KG1 (cell line): Measurements from ENCODE around the gene PEBP1.

Source experiments
- DNase-seq: peaks from one replicate; lab custom pipeline; 2025; lab: John Stamatoyannopoulos, UW

PEBP1 gene

DNA sequence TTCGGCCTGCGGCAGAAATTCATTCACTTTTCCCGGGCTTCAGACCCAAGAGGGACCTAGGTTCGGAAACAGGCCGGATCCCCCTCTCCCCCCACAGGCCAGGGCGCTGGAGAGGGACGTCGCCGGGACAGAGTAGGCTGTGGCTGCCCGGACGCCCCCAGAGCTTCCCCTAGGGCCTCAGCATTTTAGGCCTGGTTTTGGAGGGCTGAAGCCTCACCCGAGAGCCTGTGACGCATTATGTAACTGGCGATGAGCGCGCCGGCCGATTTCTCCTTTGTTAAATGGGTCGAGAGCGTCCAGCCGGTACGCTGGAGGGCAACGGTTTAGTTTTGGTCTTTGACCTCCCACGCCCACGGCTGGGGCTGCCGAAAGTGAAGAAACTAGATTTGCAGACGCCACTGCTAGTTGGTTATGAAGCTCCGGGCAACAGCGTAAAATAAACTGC, 657 bp downstream of the PEBP1 start:
- no peak for DNase-seq

- no peak for DNase-seq
Observed at GRCh38 chr12:118137148-118137678, 1.3 kb downstream of the PEBP1 start.

DNA sequence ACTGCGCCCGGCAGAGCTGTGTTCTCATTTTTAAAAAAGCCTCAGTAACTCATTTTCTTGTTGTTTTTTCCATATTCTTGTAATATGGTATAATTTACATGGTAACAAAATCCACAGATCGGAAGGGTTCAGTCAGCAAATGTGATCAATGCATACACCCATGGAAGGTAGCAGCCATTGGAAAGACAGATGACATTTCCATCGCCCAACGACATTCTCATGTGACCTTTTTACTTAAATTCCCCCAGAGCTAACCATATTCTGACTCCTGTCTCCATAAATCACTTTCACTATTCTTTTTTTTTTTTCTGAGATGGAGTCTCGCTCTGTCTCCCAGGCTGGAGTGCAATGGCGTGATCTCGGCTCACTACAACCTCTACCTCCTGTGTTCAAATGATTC, 4.9 kb downstream of the PEBP1 start:
- no peak for DNase-seq

DNA sequence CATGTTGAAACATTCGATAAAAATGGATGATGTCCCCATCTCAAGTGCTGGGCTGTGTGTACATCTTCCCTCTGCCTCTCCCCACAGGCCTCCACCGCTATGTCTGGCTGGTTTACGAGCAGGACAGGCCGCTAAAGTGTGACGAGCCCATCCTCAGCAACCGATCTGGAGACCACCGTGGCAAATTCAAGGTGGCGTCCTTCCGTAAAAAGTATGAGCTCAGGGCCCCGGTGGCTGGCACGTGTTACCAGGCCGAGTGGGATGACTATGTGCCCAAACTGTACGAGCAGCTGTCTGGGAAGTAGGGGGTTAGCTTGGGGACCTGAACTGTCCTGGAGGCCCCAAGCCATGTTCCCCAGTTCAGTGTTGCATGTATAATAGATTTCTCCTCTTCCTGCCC, 8.6 kb downstream of the PEBP1 start:
- DNase-seq: no peak

DNA sequence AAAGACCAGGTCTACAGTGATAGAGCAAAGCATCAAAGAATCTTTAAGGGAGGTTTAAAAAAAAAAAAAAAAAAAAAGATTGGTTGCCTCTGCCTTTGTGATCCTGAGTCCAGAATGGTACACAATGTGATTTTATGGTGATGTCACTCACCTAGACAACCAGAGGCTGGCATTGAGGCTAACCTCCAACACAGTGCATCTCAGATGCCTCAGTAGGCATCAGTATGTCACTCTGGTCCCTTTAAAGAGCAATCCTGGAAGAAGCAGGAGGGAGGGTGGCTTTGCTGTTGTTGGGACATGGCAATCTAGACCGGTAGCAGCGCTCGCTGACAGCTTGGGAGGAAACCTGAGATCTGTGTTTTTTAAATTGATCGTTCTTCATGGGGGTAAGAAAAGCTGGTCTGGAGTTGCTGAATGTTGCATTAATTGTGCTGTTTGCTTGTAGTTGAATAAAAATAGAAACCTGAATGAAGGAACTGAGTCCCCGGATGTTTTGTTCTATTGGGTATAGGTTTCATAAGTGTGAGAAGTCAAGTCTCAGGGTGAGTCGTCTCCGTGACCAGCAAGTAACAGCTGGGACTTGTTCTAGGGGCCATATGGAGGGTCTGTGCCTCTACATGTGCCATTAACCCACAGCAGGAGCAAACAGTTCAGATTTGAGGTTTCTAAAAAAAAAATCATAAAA, 9.3 kb downstream of the PEBP1 start:
- no peak for DNase-seq

GRCh38 chr12:118145798-118146156, 9.9 kb downstream of the PEBP1 start:
- DNase-seq: no peak

DNA sequence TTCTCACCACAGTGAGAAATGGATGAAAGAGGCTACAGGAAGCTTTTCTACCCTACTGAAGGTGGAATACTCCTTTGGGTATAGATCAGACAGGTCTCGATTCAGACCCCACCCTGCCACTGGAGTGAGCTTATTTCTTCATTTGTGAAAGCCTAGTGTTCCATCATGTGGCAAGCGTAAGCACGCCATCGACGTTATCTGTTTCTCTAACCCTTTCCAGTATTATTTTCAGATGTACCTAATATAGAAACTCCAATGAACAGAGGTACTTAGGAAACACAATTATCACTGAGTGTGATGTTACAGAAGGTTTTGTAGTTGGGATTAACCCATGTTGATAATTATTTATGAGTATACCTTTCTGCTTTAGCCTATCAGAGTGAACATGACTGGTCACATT, 12.4 kb downstream of the PEBP1 start:
- DNase-seq: no peak

DNA sequence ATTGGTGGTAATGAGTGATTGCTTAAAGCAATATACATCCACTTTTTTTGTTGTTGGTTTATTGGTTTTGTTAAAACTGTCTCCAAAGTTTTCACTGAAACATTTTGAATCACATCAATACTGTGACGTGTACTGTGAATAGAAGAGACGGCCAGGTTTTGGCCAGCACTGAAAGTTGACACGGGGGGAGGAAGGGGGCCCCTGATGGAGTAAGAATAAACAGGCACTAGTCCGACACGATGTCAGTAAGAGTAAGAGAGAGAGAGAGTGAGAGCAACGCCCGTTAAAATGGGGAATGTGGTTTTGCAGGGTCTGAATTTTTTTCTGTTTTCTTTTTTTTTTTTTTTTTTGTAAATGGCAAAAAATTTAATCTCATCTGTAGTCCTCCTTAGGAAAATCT, 14.7 kb downstream of the PEBP1 start:
- DNase-seq: no peak

DNA sequence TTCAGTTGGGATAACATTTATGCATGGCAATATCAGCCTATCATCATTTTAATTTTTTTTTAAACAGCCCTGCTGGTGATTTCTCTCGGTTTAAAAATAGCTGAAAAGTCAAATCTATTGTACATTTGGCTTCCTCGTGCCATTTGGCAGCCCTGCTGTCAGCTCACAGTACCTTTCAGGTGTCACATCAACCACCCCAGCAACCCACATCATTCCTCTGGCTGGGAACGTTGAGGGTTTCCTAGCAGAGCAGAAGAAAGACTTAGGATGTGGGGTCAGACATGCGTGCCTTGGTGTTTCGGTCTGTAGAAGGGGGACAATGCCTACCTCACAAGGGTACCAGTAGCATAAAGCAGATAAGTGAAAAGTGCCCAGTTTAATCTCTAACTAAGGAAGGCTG, 15.8 kb downstream of the PEBP1 start:
- no peak for DNase-seq

- DNase-seq: no peak
Observed at GRCh38 chr12:118160536-118160935, 24.6 kb downstream of the PEBP1 start.

GRCh38 chr12:118164798-118165486, 29.0 kb downstream of the PEBP1 start:
- DNase-seq: no peak

- DNase-seq: no peak
Observed at GRCh38 chr12:118166946-118167345, 31.0 kb downstream of the PEBP1 start.

DNA sequence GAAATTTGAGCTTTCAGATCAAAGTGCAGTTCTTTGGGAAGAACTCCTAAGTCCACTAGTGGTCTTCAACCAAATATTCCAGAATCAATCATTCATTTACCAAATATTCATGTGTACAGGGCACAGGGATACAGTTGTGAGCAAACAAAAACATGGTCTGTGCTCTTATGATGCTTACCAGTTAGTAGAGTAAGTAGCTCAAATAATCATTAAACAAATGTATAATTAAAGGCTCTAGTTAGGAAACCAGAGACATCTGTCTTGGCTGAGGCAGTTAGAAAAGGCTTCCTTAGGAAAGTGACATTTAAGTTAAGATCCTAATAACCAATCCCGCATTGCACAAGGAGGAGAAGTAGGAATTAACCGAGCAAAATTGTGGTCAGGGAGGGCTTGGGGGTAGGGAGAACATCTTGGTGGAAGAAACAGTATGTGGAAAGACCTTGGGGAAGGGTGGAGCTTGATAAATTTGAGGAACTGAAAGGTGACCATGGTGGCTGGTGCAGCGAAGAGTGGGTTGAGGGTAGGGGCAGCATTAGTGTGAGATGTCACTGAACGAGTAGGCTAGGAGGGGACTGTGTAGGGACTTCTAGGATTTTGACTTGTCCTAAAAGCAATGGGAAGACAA, 40.0 kb downstream of the PEBP1 start:
- DNase-seq: no peak

GRCh38 chr12:118183155-118183554, 47.2 kb downstream of the PEBP1 start:
- no peak for DNase-seq

DNA sequence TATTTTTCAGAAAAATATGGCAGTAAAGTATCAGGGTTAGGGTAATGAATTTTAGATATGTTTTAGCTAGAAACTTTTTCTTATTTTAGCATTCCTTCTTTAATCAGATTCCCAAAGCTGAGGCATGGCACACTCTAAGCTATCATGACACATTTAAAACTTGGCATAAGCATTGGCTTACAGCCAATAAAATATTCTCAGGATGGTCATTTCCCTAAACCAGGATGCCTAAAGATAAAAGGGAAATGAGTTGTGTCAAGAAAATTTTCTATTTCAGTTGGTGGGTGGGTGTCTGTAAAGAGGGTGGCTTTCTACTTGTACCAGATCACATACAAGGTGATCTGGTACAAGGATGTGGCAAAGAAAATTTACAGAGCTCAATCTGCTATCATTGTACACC, 47.8 kb downstream of the PEBP1 start:
- no peak for DNase-seq

DNA sequence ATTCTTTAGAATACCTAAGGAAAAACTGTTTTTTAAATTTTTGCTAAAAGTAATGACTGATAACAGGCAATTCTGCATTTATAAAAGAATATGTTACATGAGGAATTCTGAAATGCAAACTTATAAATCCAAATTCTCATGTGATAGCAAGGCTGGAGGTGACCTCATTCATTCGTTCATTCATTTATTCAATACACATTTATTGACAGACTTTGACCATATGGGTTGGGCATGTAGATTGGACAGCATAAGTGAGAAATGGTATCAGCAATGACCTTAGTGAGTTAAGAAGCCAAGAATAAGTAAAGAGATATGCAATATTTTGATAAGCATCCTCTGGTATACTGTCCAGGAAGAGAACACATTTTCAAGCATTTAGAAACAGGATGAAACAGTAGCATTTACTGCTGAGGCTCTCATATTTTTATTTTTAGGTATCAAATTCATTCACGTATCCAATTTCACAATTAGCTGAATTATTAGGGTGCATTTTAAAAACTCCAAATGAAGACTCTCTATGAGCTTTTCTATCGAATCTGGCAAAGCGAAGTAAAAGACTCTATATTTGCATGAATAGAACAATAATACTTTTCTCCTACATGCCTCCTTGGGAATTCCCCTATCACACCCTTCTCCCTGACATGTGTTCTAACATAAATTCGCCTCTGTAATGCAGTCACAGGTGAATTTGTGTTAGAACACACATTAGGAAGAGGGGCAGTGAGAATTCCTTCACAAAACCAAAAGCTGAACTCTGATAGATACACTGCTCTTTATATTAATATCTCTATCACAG, 49.9 kb downstream of the PEBP1 start:
- DNase-seq: no peak

GRCh38 chr12:118187751-118188435, 52.0 kb downstream of the PEBP1 start:
- no peak for DNase-seq

GRCh38 chr12:118188690-118189371, 52.9 kb downstream of the PEBP1 start:
- no peak for DNase-seq

DNA sequence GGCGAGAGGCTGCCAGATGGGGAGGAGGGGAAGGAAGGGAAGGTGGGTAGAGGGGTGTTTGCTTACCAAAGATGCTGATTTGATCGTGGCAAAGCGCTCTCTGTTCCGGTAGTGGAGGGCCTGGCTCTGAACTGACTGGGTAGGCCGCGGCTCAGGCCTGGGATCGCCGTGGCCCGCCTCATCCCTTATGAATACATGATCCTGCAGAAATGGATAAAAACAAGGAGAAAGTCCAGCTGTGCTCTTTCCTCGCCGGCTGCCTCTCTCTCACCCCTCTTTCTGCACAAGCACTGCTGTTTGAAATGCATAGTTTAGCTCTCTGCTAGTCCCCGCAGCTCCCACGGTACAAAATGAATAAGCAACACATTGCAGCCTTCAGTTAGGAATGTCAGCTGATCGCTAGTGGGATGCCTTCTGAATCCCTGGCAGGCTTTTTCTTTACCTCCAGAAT, 53.8 kb downstream of the PEBP1 start:
- no peak for DNase-seq

DNA sequence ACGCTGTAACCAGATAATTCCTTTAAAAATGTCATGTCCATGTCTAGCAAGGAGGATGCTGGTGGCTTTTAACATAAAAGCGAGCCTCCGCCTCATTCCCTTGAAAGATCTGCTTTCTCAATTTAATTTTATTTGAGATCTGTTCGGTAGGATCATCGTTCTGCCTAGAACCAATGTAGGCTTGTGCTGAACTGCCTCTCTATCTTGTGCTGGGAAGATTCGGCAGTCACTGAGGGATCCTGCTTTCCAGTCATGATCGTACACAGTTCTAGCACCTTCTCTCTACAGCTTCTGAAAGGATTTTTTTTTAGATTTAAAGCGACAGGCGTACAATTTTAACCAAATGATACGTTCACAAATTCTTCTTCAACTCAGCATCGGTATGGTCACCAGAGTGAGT, 54.3 kb downstream of the PEBP1 start:
- DNase-seq: no peak

DNA sequence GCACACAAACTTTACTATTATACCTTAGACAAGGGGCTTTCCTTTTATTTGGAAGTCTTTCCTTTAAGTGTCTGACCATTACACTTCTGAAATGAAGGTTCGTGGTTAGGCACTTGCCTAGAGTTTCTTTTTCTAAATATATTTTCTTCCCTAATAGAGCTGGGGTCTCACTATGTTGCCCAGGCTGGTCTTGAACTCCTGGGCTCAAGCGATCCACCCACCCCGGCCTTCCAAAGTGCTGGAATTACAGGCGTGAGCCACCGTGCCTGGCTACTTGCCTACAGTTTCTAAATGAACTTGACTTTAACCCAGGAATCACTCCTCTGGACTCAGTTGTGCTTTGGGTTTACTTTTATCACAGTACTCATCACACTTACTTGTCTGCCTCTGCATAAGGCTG, 57.6 kb downstream of the PEBP1 start:
- DNase-seq: no peak
